Sigmoid colon (tissue), 7 donors: ENCODE measurements around the gene ITPA. TPM values are rescaled to one million over a fixed set of nuclear protein-coding genes. Genes with fewer than 3 reads are reported as not detected.

Experiments used
- DNase-seq: peaks from one replicate; pipeline ENCODE4 v3.0.0-alpha.2; 2019
- H3K27ac ChIP-seq, 4 donors: fragments of 200-600 bp; sonication (generic); one replicate each; pipeline ENCODE4 v1.5.1; 2016 to 2019; ENCODE audit warnings: mild to moderate bottlenecking in 1 of 4
- H3K27me3 ChIP-seq, 3 donors: fragments of 200-600 bp; sonication (generic); one replicate each; pipeline ENCODE4 v1.5.1; 2019; ENCODE audit warnings: mild to moderate bottlenecking in 1 of 3
- H3K36me3 ChIP-seq, 4 donors: fragments of 200-600 bp; sonication (generic); one replicate each; pipeline ENCODE4 v1.5.1; 2016 to 2019
- H3K4me1 ChIP-seq, 4 donors: fragments of 200-600 bp; sonication (generic); one replicate each; pipeline ENCODE4 v1.5.1; 2017 to 2019
- H3K4me3 ChIP-seq, 4 donors: fragments of 200-600 bp; sonication (generic); one replicate each; pipeline ENCODE4 v1.5.1; 2017 to 2019; ENCODE audit warnings: mild to moderate bottlenecking in 2 of 4, moderate library complexity in 1 of 4
- H3K9me3 ChIP-seq, 4 donors: fragments of 200-600 bp in 3 of 4; sonication (generic) in 3 of 4; one replicate each; pipeline versions ENCODE4 v1.5.1 to v1.6.1; 2013 to 2019
- CTCF ChIP-seq, 4 experiments: fragments of 450-650 bp in 3 of 4; fragments of 200-600 bp in 1 of 4; IDR thresholded peaks; one replicate each; pipeline ENCODE4 v1.5.1; 2016 to 2019; ENCODE audit warnings: antibody characterized with exemption in 4 of 4, mild to moderate bottlenecking in 3 of 4, moderate library complexity in 2 of 4
- EP300 ChIP-seq, 4 donors: sonication (generic); formaldehyde crosslinking; IDR thresholded peaks; one replicate each; pipeline ENCODE4 v1.6.1; 2017; ENCODE audit warnings: antibody characterized with exemption in 4 of 4
- POLR2A ChIP-seq, 2 donors: fragments of 450-650 bp; IDR thresholded peaks; one replicate each; pipeline ENCODE4 v1.6.1; 2016; ENCODE audit warnings: antibody characterized with exemption in 2 of 2, mild to moderate bottlenecking in 2 of 2, moderate library complexity in 2 of 2
- POLR2AphosphoS5 ChIP-seq, 4 donors: sonication (generic); formaldehyde crosslinking; IDR thresholded peaks; one replicate each; pipeline ENCODE4 v1.6.1; 2017; ENCODE audit warnings: antibody characterized with exemption in 4 of 4
- WGBS, 2 donors: extraction: QIAGEN DNeasy Blood & Tissue Kit; methylation state at CpG; one replicate each; pipeline ENCODE4 v1.1.7; 2013; 5-methylcytosine and 5-hydroxymethylcytosine counted together
- intact Hi-C: fragments of 100-400 bp; cut with DNase I; formaldehyde crosslinking; loops from one replicate; pipeline ENCODE4 v1.15.1; 2023
- polyA plus RNA-seq, 3 donors: library from polyadenylated mRNA; stranded (reverse); fragments of 200-250 nt; gene quantifications; one replicate each; pipeline ENCODE4 v1.2.3, GENCODE V29; 2013
- total RNA-seq, 4 donors: library from RNA; depleted of rRNA; stranded (reverse); fragments of >200 nt; gene quantifications; one replicate each; pipeline ENCODE4 v1.1.0, GENCODE V29; 2016
- donor health status: healthy with polysubstance abuse.
- donor health status: Bipolar disorder and iron deficiency.
- donor health status: healthy.

ITPA gene
- total and polyA plus RNA-seq, 7 donors: 17.1 to 92.5 (median 31.7) TPM

GRCh38 chr20:3163099-3164042, 45.9 kb upstream of the ITPA start:
- intact Hi-C loops: no loop called here
- TF ChIP-seq POLR2A (IDR thresholded peaks at IDR 0.05) (no peak), POLR2AphosphoS5 (IDR thresholded peaks at IDR 0.05) (no peak)
- Histone ChIP-seq H3K27me3 (peaks cover 0 to 13% (median 0%) of the 10 kb centered on the region in 3 donors), H3K27ac (no peak overlapping the region), H3K4me1 (peaks cover 0 to 13% (median 7%) of the 10 kb centered on the region in 4 donors), H3K4me3 (no peak overlapping the region), H3K9me3 (no peaks in the 10 kb centered on the region), H3K36me3 (no peaks in the 10 kb centered on the region)
- DNase-seq: no peak
- 91 to 93% methylated on average over 14 of the region's 14 CpGs for WGBS, 2 donors

- 94% methylated on average over 32 of the region's 32 CpGs for WGBS, 2 donors
- no peak for TF ChIP-seq POLR2A (IDR thresholded peaks at IDR 0.05)
- TF ChIP-seq EP300 (IDR thresholded peaks at IDR 0.05): no peak
- TF ChIP-seq CTCF (IDR thresholded peaks at IDR 0.05): no peak
- no peak for TF ChIP-seq POLR2AphosphoS5 (IDR thresholded peaks at IDR 0.05)
- peak overlapping the region in 2 of 4 donors; percentile 13 to 17 for H3K4me3 ChIP-seq
- no peaks in the 10 kb centered on the region for H3K9me3 ChIP-seq
- H3K36me3 ChIP-seq: no peaks in the 10 kb centered on the region
- no peak for DNase-seq
- peaks cover 0 to 17% (median 0%) of the 10 kb centered on the region in 3 donors for H3K27me3 ChIP-seq
- peaks cover 0 to 6% (median under 1%) of the 10 kb centered on the region in 4 donors for H3K4me1 ChIP-seq
- intact Hi-C loops: no loop called here
- no peak overlapping the region for H3K27ac ChIP-seq
Measured at GRCh38 chr20:3164043-3164762, 45.1 kb upstream of the ITPA start.

- WGBS, 2 donors: 92 to 93% methylated on average over 41 of the region's 41 CpGs
- Histone ChIP-seq H3K27me3 (peaks cover 0 to 17% (median 0%) of the 10 kb centered on the region in 3 donors), H3K9me3 (no peaks in the 10 kb centered on the region), H3K27ac (peak overlapping the region in 1 of 4 donors; percentile 13), H3K4me1 (peaks cover 0 to 6% (median 0%) of the 10 kb centered on the region in 4 donors), H3K4me3 (peak overlapping the region in 2 of 4 donors; percentile 13 to 17), H3K36me3 (no peaks in the 10 kb centered on the region)
- intact Hi-C loops: no loop called here
- DNase-seq: peak; percentile 59
- TF ChIP-seq EP300 (IDR thresholded peaks at IDR 0.05) (no peak), CTCF (IDR thresholded peaks at IDR 0.05) (no peak), POLR2AphosphoS5 (IDR thresholded peaks at IDR 0.05) (no peak), POLR2A (IDR thresholded peaks at IDR 0.05) (no peak)
Measured at GRCh38 chr20:3164763-3165410, 44.4 kb upstream of the ITPA start.

GRCh38 chr20:3165473-3166337, 43.6 kb upstream of the ITPA start:
- H3K4me3 ChIP-seq: peak overlapping the region in 1 of 4 donors; percentile 17
- no peaks in the 10 kb centered on the region for H3K36me3 ChIP-seq
- 78 to 85% methylated on average over 45 of the region's 45 CpGs for WGBS, 2 donors
- H3K27ac ChIP-seq: peak overlapping the region in 1 of 4 donors; percentile 13
- no peak for TF ChIP-seq EP300 (IDR thresholded peaks at IDR 0.05)
- no peak for TF ChIP-seq CTCF (IDR thresholded peaks at IDR 0.05)
- H3K4me1 ChIP-seq: peaks cover 0 to 6% (median 0%) of the 10 kb centered on the region in 4 donors
- peak; percentile 87 for DNase-seq
- peaks cover 0 to 17% (median 0%) of the 10 kb centered on the region in 3 donors for H3K27me3 ChIP-seq
- intact Hi-C loops: no loop called here
- no peaks in the 10 kb centered on the region for H3K9me3 ChIP-seq
